NT2/D1 (cell line): Measurements from ENCODE around the gene SLC12A8.

Source experiments
- SUZ12 ChIP-seq: IDR thresholded peaks from 2 replicates; pipeline ENCODE4 v1.6.1; 2011; ENCODE audit not compliant: insufficient read length, insufficient read depth; ENCODE audit errors: extremely low read depth
- ZNF274 ChIP-seq: IDR thresholded peaks from 2 replicates; pipeline ENCODE4 v1.6.1; 2011; ENCODE audit warnings: mild to moderate bottlenecking, low read depth, low read length

DNA sequence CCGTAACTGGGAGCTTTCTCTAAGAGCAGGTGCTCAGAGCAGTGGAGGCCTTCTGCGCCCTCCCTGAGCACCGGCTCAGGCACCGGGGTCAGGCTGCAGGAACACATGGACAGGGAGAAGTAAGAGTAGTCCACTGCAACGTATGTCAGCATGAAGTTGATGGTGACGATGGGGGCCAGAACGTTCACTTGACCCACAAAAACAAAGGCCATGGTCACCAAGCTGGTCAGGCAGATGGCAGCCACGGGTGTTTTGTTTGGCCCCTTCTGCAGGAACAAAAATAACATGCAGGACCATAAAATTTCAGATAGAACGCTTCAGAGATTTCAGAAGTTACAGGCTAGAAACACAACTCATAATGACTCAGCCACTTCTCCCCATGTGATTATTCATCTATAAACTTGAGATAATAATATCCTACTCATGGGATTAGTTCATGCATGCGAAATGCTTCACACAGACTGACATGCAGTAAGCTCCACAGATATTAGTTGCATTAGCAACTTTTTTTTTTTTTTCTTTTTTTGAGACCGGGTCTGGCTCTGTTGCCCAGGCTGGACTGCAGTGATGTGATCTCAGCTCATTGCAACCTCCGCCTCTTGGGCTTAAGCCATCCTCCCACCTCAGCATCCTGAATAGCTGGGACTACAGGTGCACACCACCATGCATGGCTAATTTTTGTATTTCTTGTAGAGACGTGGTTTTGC, 104.5 kb downstream of the SLC12A8 start:
- TF ChIP-seq ZNF274 = no peak
- TF ChIP-seq SUZ12 = no peak
